Measurements from ENCODE around the gene KCTD6.

KCTD6 gene

DNA sequence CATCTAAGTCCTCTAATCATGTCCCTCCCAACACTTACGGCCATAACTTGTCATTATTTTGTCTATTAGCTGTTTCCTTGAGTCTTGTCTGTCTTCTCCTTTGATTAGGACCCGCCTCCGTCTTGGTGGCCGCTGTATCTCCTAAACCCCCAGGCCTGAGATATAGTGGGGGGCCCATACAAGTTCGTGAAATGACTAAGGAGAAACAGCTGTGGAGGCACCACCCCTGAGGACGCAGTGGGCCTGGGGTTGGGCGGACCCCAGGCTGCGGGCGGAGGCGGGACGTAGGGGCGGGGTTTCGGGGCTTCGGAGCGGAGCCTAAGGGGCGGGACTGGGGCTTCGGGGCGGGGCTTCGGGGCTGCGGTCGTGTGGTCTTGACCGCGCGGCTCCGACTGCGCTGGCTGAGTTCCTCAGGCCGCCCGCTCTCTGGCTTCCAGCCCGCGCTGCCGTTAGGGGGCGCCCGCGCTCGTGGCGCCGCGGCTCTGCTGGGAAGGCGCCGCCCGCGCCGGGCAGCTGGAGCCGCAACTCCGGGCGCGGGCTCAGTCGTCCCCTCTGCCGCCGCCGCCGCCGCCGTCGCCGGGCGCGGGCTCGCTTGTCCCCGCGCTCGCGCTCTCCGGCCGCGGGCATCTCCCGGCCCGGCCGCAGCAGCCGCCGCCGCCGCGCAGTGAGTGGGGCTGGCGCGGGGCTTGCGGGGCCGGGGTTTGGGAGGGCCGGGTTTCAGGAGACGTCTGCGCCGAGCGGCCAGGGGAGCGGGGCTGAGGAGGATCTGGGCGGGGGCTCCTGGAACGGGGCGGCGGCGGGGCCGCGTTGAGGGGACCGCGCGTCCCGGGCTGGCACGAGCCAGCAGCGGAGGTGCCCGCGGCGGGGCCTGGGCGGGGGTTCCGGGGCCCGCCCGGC lies at the start of gene KCTD6:
Gene KCTD6, plus strand, starts transcription at position 591 of the 897 bp plus-strand sequence. CDS start 6,660 bp downstream, outside the sequence.
- Mint-ChIP-seq H3K27ac (peak within 1 kb of the TSS; percentile 83), H3K36me3 (ENCODE audit: low read depth) (peaks cover 5% of the 10 kb centered on the region), H3K27me3 (ENCODE audit: low read depth) (peaks cover 56% of the 10 kb centered on the region), H3K4me3 (peak within 1 kb of the TSS; percentile 91), H3K9me3 (no peaks in the 10 kb centered on the region), H3K4me1 (ENCODE audit: low read depth) (peaks cover 44% of the 10 kb centered on the region)

DNA sequence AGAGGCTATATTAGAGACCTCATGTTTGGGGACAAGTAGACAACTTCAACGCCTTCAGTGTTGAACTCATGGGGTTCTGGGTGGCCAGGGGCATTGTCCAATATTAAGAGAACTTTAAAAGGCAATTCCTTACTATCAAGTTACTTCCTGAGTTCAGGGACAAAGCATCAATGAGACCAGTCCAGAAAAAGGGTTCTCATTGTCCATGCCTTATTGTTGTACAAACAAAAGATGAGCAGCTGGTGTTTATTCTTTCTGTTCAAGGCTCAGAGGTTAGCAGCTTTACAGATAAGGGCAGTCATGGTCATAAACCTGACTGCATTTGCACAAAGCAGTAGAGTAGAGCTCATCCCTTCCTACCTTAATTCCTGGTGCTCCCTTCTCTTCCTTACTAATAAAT lies 39.7 kb upstream of the KCTD6 start:
- Mint-ChIP-seq H3K27me3 (ENCODE audit: low read depth) (peaks cover 27% of the 10 kb centered on the region), H3K4me1 (ENCODE audit: low read depth) (peaks cover 2% of the 10 kb centered on the region)

DNA sequence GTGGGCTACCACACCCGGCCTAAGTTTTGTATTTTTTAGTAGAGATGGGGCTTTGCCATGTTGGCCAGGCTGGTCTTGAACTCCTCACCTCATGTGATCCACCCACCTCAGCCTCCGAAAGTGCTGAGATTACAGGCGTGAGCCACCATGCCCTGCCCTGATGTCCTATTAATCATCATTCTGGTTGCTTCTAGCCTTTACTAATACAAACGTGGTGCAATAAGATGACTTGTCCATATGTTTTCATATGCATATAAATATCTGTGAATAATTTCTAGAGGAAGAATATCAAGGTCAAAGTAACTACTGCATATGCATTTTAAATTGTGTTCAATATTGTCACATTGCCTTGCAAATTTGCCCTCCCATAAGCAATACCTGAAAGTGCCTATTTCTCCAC lies 32.7 kb upstream of the KCTD6 start:
- Mint-ChIP-seq H3K9me3 (peaks cover 19% of the 10 kb centered on the region), H3K36me3 (ENCODE audit: low read depth) (peaks cover 6% of the 10 kb centered on the region), H3K4me3 (no peak overlapping the region)

More for the DNA sequence above, 39.7 kb upstream of the KCTD6 start:
- Mint-ChIP-seq H3K36me3 (ENCODE audit: low read depth) (peaks cover 6% of the 10 kb centered on the region), H3K4me3 (no peak overlapping the region), H3K27ac (no peak overlapping the region), H3K9me3 (peaks cover 28% of the 10 kb centered on the region)

DNA sequence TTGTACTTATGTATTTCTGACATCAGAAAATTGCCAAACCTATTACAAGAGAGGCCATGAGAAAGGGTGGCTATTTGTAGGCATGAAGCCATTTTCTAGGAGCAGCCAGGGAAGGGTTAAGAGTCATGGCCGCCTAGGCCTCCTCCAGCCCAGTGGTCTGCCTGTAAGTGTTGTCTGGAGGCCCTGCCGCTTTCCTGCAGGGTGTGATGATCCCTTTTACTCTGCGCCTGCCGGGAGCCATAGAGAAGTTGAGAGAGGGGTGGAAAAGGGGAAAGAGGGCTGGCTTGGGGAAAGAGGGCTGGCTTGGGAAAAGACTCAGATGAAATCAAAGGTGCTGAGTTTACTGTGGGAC lies 29.1 kb upstream of the KCTD6 start:
- no peaks in the 10 kb centered on the region for H3K36me3 Mint-ChIP-seq (ENCODE audit: low read depth)
- H3K9me3 Mint-ChIP-seq = no peaks in the 10 kb centered on the region
- peaks cover 18% of the 10 kb centered on the region for H3K4me1 Mint-ChIP-seq (ENCODE audit: low read depth)
- H3K27me3 Mint-ChIP-seq (ENCODE audit: low read depth) = no peaks in the 10 kb centered on the region
- H3K27ac Mint-ChIP-seq = no peak overlapping the region
- H3K4me3 Mint-ChIP-seq = no peak overlapping the region

More for the DNA sequence above, 32.7 kb upstream of the KCTD6 start:
- Mint-ChIP-seq H3K27me3 (ENCODE audit: low read depth) (peaks cover 14% of the 10 kb centered on the region), H3K27ac (no peak overlapping the region), H3K4me1 (ENCODE audit: low read depth) (peaks cover 10% of the 10 kb centered on the region)

DNA sequence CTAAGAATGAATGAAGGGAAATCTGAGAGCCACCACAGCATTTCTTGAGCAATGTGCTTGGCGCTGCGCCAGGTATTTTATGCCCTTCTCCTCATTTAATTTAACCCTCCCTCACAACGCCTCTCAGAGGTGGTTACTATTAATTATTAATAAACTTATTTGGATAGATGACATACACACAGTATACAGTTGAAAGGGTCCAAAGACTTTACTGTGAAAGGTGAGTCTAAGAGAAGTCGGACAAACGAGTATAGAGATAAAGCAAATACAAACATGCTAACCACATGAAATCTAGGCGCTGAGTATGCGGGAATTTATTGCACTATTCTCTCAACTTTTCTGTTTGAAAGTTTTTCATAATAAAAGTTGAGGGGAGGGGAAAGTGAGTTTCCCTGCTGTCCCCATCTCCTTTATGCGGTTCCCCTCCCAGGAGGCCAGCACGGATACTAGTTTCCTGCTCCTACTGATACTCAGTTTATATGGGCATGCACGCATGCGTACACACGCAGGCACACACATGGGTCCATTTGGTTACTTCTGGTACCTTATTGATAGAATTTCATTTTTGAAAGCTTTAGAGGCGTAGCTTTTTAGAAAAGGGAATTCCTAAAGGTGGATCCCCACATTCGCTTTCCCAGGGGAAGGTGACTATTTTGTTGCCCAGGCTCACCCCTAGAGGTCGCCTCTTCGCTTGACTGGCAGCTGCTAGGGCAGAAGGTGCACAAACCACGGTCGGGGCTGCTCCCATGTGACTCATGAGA lies 28.5 kb upstream of the KCTD6 start:
- Mint-ChIP-seq H3K4me1 (ENCODE audit: low read depth) (peaks cover 18% of the 10 kb centered on the region), H3K9me3 (no peaks in the 10 kb centered on the region), H3K36me3 (ENCODE audit: low read depth) (no peaks in the 10 kb centered on the region), H3K27me3 (ENCODE audit: low read depth) (no peaks in the 10 kb centered on the region), H3K4me3 (no peak overlapping the region), H3K27ac (peak overlapping the region; percentile 31)

DNA sequence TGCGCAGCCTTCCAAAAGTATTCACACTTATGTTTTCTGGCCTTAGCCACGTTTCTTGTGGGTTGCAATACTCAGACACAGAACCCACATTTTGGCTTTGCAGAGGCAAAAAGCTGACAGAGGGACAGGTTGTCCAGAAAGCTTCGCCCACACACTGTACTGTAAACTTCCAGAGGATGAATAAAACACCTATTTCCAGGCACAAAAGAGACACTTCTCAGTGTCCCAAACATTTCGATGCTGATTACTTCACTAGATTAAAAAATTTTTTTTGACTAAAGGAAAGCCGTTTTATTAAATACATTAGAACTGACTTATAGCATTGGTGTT lies 28.0 kb upstream of the KCTD6 start:
- Mint-ChIP-seq H3K27me3 (ENCODE audit: low read depth) (no peaks in the 10 kb centered on the region), H3K9me3 (no peaks in the 10 kb centered on the region), H3K4me3 (no peak overlapping the region), H3K27ac (peak overlapping the region; percentile 31), H3K36me3 (ENCODE audit: low read depth) (no peaks in the 10 kb centered on the region), H3K4me1 (ENCODE audit: low read depth) (peaks cover 20% of the 10 kb centered on the region)

DNA sequence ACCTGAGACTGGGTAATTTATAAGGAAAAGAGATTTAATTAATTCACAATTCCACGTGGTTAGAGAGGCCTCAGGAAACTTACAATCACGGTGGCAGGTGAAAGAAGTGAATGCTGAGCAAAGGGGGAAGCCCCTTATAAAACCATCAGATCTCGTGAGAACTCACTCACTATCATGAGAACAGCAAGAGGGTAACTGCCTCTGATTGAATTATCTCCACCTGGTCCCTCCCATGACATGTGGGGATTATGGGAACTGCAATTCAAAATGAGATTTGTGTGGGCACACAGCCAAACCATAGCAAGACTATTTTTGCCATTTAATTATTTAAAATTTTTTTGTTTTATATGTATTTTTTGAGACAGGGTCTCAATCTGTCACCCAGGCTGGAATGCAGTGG lies 27.0 kb upstream of the KCTD6 start:
- Mint-ChIP-seq H3K9me3 (no peaks in the 10 kb centered on the region), H3K27ac (no peak overlapping the region), H3K4me1 (ENCODE audit: low read depth) (peaks cover 30% of the 10 kb centered on the region), H3K36me3 (ENCODE audit: low read depth) (no peaks in the 10 kb centered on the region), H3K4me3 (no peak overlapping the region), H3K27me3 (ENCODE audit: low read depth) (no peaks in the 10 kb centered on the region)

DNA sequence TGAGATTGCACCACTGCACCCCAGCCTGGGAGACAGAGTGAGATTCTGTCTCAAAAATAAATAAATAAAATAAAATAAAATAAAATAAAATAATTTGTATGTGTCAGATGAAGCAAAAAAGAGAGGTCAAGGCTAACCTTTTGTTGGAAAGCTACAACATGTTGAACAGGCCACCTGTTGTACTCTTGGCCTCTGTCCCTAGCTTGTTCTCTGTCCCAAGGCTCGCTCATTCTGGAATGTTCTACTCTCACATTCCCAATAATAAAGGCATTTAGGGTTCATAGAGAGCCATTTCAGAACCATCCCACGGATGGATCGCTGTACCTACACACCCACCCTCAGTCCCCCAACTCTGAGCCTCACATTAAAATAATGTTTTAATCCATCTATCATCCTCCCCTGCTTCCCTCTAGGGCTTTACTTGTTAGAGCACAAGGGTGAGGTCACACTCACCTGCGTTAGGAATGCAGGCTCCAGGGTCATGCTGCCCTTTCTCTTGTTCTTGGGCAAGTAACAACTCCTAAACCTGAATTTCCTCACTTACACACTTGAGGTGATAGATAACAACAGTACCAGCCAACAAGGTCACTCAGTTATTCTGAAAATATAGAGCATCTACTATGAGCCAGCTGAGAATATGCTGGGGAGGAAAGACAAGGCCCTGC lies 24.9 kb upstream of the KCTD6 start:
- H3K27me3 Mint-ChIP-seq (ENCODE audit: low read depth) = no peaks in the 10 kb centered on the region
- no peak overlapping the region for H3K27ac Mint-ChIP-seq
- no peak overlapping the region for H3K4me3 Mint-ChIP-seq
- H3K4me1 Mint-ChIP-seq (ENCODE audit: low read depth) = peaks cover 48% of the 10 kb centered on the region
- no peaks in the 10 kb centered on the region for H3K9me3 Mint-ChIP-seq
- H3K36me3 Mint-ChIP-seq (ENCODE audit: low read depth) = no peaks in the 10 kb centered on the region

DNA sequence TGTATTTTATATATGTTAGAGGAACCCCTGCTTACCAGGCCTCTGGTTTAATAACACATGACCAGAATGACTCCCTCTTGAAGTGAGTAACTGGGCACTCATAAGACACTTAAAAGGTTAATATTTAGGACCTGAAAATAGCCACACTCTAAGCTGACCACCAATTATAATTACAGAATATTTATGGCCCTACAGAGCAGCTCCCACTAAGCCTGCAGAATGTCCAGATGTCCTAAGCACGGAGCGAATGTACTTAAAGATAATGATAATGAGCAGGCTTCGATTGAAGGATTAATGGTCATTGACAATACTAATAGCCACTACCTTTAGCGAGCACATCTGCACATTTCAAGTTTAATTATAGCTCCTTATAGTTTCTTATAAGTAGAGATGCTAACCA lies 22.8 kb upstream of the KCTD6 start:
- Mint-ChIP-seq H3K27me3 (ENCODE audit: low read depth) (no peaks in the 10 kb centered on the region), H3K4me1 (ENCODE audit: low read depth) (peaks cover 55% of the 10 kb centered on the region), H3K36me3 (ENCODE audit: low read depth) (peaks cover 4% of the 10 kb centered on the region), H3K27ac (no peak overlapping the region), H3K9me3 (no peaks in the 10 kb centered on the region), H3K4me3 (no peak overlapping the region)

DNA sequence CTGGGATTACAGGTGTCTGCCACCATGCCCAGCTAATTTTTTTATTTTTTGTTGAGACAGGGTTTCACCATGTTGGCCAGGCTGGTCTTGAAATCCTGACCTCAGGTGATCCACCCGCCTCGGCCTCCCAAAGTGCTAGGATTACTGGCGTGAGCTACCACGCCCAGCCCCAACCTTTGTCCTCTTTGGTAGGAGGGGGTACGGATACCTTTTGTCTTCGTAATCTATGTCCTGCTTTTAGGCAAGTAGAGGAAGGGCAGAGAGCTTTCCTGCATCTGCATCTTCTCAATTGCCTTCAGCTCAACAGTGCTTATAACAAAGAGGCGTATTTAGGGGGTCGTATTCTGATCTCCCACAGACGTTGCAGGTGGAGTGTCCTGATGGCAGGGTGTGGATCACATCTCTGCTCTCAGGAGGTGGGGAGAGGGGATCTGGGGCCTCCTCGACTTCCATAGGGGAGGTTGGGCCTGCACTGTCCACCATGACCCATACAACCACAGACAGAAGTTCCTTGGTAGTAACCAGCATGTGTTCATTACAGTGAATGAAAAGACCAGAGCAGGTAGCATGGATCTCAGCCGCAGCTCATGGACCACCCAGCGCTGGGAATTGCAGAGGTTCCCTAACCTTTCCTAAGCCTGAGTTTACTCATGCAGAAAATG lies 21.4 kb upstream of the KCTD6 start:
- Mint-ChIP-seq H3K27me3 (ENCODE audit: low read depth) (no peaks in the 10 kb centered on the region), H3K4me1 (ENCODE audit: low read depth) (peaks cover 67% of the 10 kb centered on the region), H3K27ac (peak overlapping the region; percentile 90), H3K9me3 (no peaks in the 10 kb centered on the region), H3K4me3 (peak overlapping the region; percentile 42), H3K36me3 (ENCODE audit: low read depth) (peaks cover 5% of the 10 kb centered on the region)

DNA sequence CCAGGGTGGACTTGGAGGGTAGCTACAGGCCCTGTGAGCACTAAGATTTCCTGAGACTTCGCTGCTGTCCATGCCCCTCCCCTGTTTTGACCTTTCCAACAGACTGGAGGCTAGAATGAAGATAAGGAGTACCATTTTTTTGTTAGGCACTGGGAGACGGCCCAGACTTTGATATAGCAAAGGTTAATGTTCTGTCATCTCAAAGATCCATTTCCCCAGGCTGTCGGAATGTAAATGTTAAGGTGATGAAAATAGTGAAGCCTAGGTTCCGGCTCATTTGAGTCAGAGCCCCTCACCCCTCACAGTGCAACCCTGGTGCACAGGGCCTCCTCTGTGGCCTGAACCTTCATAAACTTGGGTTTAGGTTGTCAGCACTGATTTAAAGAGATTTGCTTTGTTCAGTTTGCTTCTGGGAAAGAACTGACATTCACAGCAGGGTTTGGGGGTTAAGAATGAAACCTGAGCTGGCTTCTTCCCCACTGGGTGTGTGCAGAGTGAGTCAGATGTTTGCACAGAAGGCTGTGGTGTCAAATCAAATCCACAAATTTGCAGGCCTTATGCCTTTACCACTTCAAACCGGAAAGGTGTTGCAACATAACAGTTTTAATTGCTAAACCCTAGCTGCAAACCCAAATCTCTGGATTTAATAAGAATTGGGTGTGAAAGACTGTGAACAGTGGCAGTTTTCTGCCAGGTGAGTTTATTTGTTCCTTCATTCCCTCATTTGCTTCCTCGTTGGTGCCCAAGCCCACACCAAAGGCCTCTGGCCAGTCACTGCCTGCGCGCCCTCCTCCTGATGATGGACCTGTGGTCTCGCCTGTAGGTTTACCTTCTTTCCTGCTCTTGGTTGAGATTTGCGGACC lies 20.6 kb upstream of the KCTD6 start:
- Mint-ChIP-seq H3K4me1 (ENCODE audit: low read depth) (peaks cover 64% of the 10 kb centered on the region), H3K9me3 (no peaks in the 10 kb centered on the region), H3K27me3 (ENCODE audit: low read depth) (no peaks in the 10 kb centered on the region), H3K4me3 (peak overlapping the region; percentile 42), H3K36me3 (ENCODE audit: low read depth) (peaks cover 5% of the 10 kb centered on the region), H3K27ac (peak overlapping the region; percentile 90)

DNA sequence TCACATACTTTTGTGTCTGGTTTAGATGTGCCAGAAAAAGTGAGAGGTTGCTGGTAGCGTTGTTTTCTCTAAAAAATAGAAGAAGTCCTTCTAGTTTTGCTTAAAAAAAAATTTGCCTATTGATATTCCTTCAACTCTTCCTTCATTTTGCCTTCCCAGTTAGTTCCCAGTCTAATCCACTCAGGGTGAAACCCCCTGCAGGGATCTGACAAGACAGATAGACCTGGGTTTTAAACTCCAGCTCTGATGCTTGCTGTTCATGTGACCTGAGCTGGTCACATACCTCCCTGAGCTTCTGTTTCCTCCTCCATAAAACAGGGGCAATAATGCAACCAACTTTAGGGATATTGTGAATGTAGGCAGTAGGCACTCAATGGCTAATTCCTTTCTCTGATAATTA lies 18.6 kb upstream of the KCTD6 start:
- H3K9me3 Mint-ChIP-seq = no peaks in the 10 kb centered on the region
- H3K27me3 Mint-ChIP-seq (ENCODE audit: low read depth) = peaks cover 7% of the 10 kb centered on the region
- H3K36me3 Mint-ChIP-seq (ENCODE audit: low read depth) = peaks cover 7% of the 10 kb centered on the region
- no peak overlapping the region for H3K27ac Mint-ChIP-seq
- H3K4me3 Mint-ChIP-seq = no peak overlapping the region
- H3K4me1 Mint-ChIP-seq (ENCODE audit: low read depth) = peaks cover 60% of the 10 kb centered on the region

DNA sequence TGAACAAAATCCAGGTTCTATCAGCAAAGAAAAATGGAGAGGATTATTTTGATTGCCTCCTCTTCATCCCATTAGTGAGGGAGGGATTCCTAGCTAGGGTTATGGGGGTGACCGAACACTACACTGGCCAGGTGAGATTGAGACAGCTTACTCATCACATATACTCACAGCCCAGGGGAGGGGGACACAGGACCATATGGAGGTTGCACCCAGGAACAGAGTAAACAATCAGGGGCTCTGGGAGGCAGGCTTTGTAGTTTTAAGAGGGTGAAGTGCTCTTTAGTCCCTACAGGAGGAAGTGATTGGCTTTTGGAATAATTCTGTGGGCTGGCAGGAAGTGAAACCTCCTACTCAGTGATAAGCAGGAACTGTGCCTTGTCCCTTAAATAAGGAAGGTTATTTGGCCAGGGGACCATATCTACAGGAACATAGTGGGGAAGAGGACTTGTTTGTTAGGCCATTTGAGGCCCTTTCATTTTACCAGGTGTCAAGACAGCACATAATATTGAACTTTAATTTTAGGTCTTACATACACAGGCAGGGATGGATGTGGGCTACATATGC lies 17.5 kb upstream of the KCTD6 start:
- Mint-ChIP-seq H3K36me3 (ENCODE audit: low read depth) (peaks cover 9% of the 10 kb centered on the region), H3K4me3 (no peak overlapping the region), H3K27me3 (ENCODE audit: low read depth) (peaks cover 10% of the 10 kb centered on the region), H3K27ac (no peak overlapping the region), H3K4me1 (ENCODE audit: low read depth) (peaks cover 52% of the 10 kb centered on the region), H3K9me3 (peaks cover 4% of the 10 kb centered on the region)

Measured in T-helper 1 cell treated with Interleukin-12 subunit alpha and Interleukin-12 subunit beta and Interleukin-4 antibody, amounts not matched to agents 30 μg/mL and 1 μg/mL, for 36 hours (primary cell).